ENCODE data around the gene PLA2G1B. TPM values are rescaled to one million over a fixed set of nuclear protein-coding genes. Genes with fewer than 3 reads are reported as not detected.

PLA2G1B gene
- total and polyA plus RNA-seq, 9 of the 15 experiments (the other 6 are each of a cell fraction or from before 2014, with no cell fraction given): 1.4 TPM; not detected in 8

GRCh38 chr12:120292411-120292660 is 35.2 kb downstream of the PLA2G1B start (continued):
- no peak for TF ChIP-seq ZNF76 (CRISPR knock-in tag; IDR thresholded peaks at IDR 0.05; ENCODE audit: borderline replicate concordance)
- TF ChIP-seq ZNF197 (CRISPR knock-in tag; IDR thresholded peaks at IDR 0.05; ENCODE audit: low read depth): peak; percentile 65
- no peak for TF ChIP-seq PCBP1 (IDR thresholded peaks at IDR 0.05; ENCODE audit: low read depth, low read length, poor library complexity, severe bottlenecking)
- TF ChIP-seq, protein P1, sequence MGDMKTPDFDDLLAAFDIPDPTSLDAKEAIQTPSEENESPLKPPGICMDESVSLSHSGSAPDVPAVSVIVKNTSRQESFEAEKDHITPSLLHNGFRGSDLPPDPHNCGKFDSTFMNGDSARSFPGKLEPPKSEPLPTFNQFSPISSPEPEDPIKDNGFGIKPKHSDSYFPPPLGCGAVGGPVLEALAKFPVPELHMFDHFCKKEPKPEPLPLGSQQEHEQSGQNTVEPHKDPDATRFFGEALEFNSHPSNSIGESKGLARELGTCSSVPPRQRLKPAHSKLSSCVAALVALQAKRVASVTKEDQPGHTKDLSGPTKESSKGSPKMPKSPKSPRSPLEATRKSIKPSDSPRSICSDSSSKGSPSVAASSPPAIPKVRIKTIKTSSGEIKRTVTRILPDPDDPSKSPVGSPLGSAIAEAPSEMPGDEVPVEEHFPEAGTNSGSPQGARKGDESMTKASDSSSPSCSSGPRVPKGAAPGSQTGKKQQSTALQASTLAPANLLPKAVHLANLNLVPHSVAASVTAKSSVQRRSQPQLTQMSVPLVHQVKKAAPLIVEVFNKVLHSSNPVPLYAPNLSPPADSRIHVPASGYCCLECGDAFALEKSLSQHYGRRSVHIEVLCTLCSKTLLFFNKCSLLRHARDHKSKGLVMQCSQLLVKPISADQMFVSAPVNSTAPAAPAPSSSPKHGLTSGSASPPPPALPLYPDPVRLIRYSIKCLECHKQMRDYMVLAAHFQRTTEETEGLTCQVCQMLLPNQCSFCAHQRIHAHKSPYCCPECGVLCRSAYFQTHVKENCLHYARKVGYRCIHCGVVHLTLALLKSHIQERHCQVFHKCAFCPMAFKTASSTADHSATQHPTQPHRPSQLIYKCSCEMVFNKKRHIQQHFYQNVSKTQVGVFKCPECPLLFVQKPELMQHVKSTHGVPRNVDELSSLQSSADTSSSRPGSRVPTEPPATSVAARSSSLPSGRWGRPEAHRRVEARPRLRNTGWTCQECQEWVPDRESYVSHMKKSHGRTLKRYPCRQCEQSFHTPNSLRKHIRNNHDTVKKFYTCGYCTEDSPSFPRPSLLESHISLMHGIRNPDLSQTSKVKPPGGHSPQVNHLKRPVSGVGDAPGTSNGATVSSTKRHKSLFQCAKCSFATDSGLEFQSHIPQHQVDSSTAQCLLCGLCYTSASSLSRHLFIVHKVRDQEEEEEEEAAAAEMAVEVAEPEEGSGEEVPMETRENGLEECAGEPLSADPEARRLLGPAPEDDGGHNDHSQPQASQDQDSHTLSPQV (IDR thresholded peaks at IDR 0.05): no peak
- TF ChIP-seq SMARCA5 (IDR thresholded peaks at IDR 0.05): 0 out of 2 replicates have a peak, but pooled peaks have one; percentile 48
- TF ChIP-seq HIVEP1 (CRISPR knock-in tag; IDR thresholded peaks at IDR 0.05): no peak
- TF ChIP-seq, protein P2, sequence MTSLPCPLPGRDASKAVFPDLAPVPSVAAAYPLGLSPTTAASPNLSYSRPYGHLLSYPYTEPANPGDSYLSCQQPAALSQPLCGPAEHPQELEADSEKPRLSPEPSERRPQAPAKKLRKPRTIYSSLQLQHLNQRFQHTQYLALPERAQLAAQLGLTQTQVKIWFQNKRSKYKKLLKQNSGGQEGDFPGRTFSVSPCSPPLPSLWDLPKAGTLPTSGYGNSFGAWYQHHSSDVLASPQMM (CRISPR knock-in tag; IDR thresholded peaks at IDR 0.05): no peak
- no peak for TF ChIP-seq ZNF668 (CRISPR knock-in tag; IDR thresholded peaks at IDR 0.05)
- 0 out of 2 replicates have a peak, but pooled peaks have one; percentile 3 for TF ChIP-seq ZKSCAN1 (IDR thresholded peaks at IDR 0.05; ENCODE audit: low read depth, low read length)
- peak; percentile 83 for TF ChIP-seq GTF3C2 (IDR thresholded peaks at IDR 0.05; ENCODE audit: borderline replicate concordance, extremely low read depth, insufficient read length)
- no peak for TF ChIP-seq KLF13 (tag; IDR thresholded peaks at IDR 0.05; ENCODE audit: borderline replicate concordance, low read depth)
- no peak for TF ChIP-seq TCF7L2 (IDR thresholded peaks at IDR 0.05; ENCODE audit: low read depth, low read length)
- TF ChIP-seq TRIM28 (IDR thresholded peaks at IDR 0.05): no peak
- TF ChIP-seq NFIX (CRISPR knock-in tag; IDR thresholded peaks at IDR 0.05; ENCODE audit: low read depth): no peak
- no peak for TF ChIP-seq RCOR1 (IDR thresholded peaks at IDR 0.05; ENCODE audit: borderline replicate concordance in 1 of 2, low read depth in 2 of 2, low read length in 2 of 2)
- no peak for TF ChIP-seq ZNF79 (CRISPR knock-in tag; IDR thresholded peaks at IDR 0.05; ENCODE audit: low read depth)
- TF ChIP-seq, protein P3, sequence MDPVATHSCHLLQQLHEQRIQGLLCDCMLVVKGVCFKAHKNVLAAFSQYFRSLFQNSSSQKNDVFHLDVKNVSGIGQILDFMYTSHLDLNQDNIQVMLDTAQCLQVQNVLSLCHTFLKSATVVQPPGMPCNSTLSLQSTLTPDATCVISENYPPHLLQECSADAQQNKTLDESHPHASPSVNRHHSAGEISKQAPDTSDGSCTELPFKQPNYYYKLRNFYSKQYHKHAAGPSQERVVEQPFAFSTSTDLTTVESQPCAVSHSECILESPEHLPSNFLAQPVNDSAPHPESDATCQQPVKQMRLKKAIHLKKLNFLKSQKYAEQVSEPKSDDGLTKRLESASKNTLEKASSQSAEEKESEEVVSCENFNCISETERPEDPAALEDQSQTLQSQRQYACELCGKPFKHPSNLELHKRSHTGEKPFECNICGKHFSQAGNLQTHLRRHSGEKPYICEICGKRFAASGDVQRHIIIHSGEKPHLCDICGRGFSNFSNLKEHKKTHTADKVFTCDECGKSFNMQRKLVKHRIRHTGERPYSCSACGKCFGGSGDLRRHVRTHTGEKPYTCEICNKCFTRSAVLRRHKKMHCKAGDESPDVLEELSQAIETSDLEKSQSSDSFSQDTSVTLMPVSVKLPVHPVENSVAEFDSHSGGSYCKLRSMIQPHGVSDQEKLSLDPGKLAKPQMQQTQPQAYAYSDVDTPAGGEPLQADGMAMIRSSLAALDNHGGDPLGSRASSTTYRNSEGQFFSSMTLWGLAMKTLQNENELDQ (CRISPR knock-in tag; IDR thresholded peaks at IDR 0.05; ENCODE audit: borderline replicate concordance): no peak
- TF ChIP-seq ZNF263 (CRISPR knock-in tag; IDR thresholded peaks at IDR 0.05; ENCODE audit: borderline replicate concordance): no peak
- TF ChIP-seq SP1 (CRISPR knock-in tag; IDR thresholded peaks at IDR 0.05): no peak
- no peak for TF ChIP-seq HSF4 (CRISPR knock-in tag; IDR thresholded peaks at IDR 0.05; ENCODE audit: borderline replicate concordance)

Measured in K562 (cell line).